KMS-11 (cell line): Measurements from ENCODE around the gene MAGEB1.

Source experiments
- H2AFZ ChIP-seq: fragments of 200-600 bp; sonication (generic); 2 replicates; pipeline ENCODE4 v1.6.1; 2016; ENCODE audit warnings: antibody characterized with exemption, mixed run types, low read depth
- H3K27ac ChIP-seq: fragments of 200-600 bp; sonication (generic); 2 replicates; pipeline ENCODE4 v1.6.1; 2016; ENCODE audit warnings: mild to moderate bottlenecking, mixed run types
- H3K27me3 ChIP-seq: fragments of 200-600 bp; sonication (generic); 2 replicates; pipeline ENCODE4 v1.6.1; 2017; ENCODE audit warnings: mild to moderate bottlenecking, low read depth, mixed run types, moderate library complexity; ENCODE audit not compliant: insufficient read depth
- H3K36me3 ChIP-seq: fragments of 200-600 bp; sonication (generic); 2 replicates; pipeline ENCODE4 v1.6.1; 2017; ENCODE audit warnings: mild to moderate bottlenecking, mixed run types; ENCODE audit not compliant: insufficient read depth
- H3K4me1 ChIP-seq: fragments of 200-600 bp; sonication (generic); 2 replicates; pipeline ENCODE4 v1.6.1; 2016; ENCODE audit warnings: mild to moderate bottlenecking, low read depth, mixed run types; ENCODE audit not compliant: poor library complexity, severe bottlenecking
- H3K4me2 ChIP-seq: fragments of 200-600 bp; sonication (generic); 2 replicates; pipeline ENCODE4 v1.7.0; 2016; ENCODE audit warnings: mild to moderate bottlenecking, mixed run types
- H3K4me3 ChIP-seq: fragments of 200-600 bp; sonication (generic); IDR thresholded peaks from 2 replicates; pipeline ENCODE4 v1.6.1; 2017; ENCODE audit warnings: low read depth, low read length, mixed read lengths; ENCODE audit not compliant: insufficient read depth
- H3K79me2 ChIP-seq: fragments of 200-600 bp; sonication (generic); 2 replicates; pipeline ENCODE4 v1.6.1; 2016; ENCODE audit warnings: low read depth, mixed run types; ENCODE audit not compliant: insufficient read depth
- H3K9ac ChIP-seq: fragments of 200-600 bp; sonication (generic); 2 replicates; pipeline ENCODE4 v1.6.1; 2016; ENCODE audit warnings: mild to moderate bottlenecking, mixed run types
- H4K20me1 ChIP-seq: fragments of 200-600 bp; sonication (generic); 2 replicates; pipeline ENCODE4 v1.6.1; 2016; ENCODE audit warnings: mild to moderate bottlenecking, mixed run types; ENCODE audit not compliant: insufficient read depth
- CTCF ChIP-seq: fragments of 200-600 bp; sonication (generic); conservative IDR thresholded peaks from 2 replicates; pipeline ENCODE4 v1.6.1; 2017; ENCODE audit warnings: low read depth, mild to moderate bottlenecking, antibody characterized with exemption, low read length, moderate library complexity, mixed read lengths

MAGEB1 gene

GRCh38 chrX:30246769-30247489, at the start of gene MAGEB1:
Gene MAGEB1 (plus strand): TSS chrX:30247146. CDS start chrX:30250494, 3,348 bp downstream.
- Histone ChIP-seq H3K27me3 (no peaks in the 10 kb centered on the region), H4K20me1 (no peaks in the 10 kb centered on the region), H2AFZ (no peak within 1 kb of the TSS), H3K4me1 (no peaks in the 10 kb centered on the region), H3K9ac (no peak within 1 kb of the TSS), H3K36me3 (no peaks in the 10 kb centered on the region), H3K4me2 (no peak within 1 kb of the TSS), H3K79me2 (no peaks in the 10 kb centered on the region), H3K4me3 (no peak within 1 kb of the TSS), H3K27ac (no peak within 1 kb of the TSS)
- no peak for TF ChIP-seq CTCF

GRCh38 chrX:30212172-30212571, 34.8 kb upstream of the MAGEB1 start:
- Histone ChIP-seq H3K79me2 (no peaks in the 10 kb centered on the region), H3K27ac (no peak overlapping the region), H2AFZ (no peak overlapping the region), H3K27me3 (no peaks in the 10 kb centered on the region), H3K9ac (no peak overlapping the region), H3K4me3 (no peak overlapping the region), H3K4me1 (no peaks in the 10 kb centered on the region), H3K36me3 (no peaks in the 10 kb centered on the region), H4K20me1 (no peaks in the 10 kb centered on the region), H3K4me2 (no peak overlapping the region)
- TF ChIP-seq CTCF: no peak

- Histone ChIP-seq H3K4me1 (no peaks in the 10 kb centered on the region), H2AFZ (no peak within 1 kb of the TSS), H4K20me1 (no peaks in the 10 kb centered on the region), H3K79me2 (no peaks in the 10 kb centered on the region), H3K27ac (no peak within 1 kb of the TSS), H3K9ac (no peak within 1 kb of the TSS), H3K27me3 (no peaks in the 10 kb centered on the region), H3K36me3 (no peaks in the 10 kb centered on the region), H3K4me2 (no peak within 1 kb of the TSS), H3K4me3 (no peak within 1 kb of the TSS)
- TF ChIP-seq CTCF: no peak
Observed at GRCh38 chrX:30215357-30215843, 31.5 kb upstream of the MAGEB1 start, which contains the start of gene MAGEB2. Gene MAGEB2 (plus strand): TSS chrX:30215563. CDS start chrX:30218581, 3,018 bp downstream.

- H3K36me3 ChIP-seq: no peaks in the 10 kb centered on the region
- H3K27me3 ChIP-seq: no peaks in the 10 kb centered on the region
- H3K79me2 ChIP-seq: no peaks in the 10 kb centered on the region
- H3K4me2 ChIP-seq: no peak overlapping the region
- H3K9ac ChIP-seq: no peak overlapping the region
- no peak overlapping the region for H2AFZ ChIP-seq
- no peaks in the 10 kb centered on the region for H3K4me1 ChIP-seq
- H3K4me3 ChIP-seq: no peak overlapping the region
- H4K20me1 ChIP-seq: no peaks in the 10 kb centered on the region
- H3K27ac ChIP-seq: no peak overlapping the region
- TF ChIP-seq CTCF: no peak
Observed at GRCh38 chrX:30217465-30217864, 29.5 kb upstream of the MAGEB1 start.
